ENCODE results near the gene BCL2.

The BCL2 gene

GRCh38 chr18:63315876-63316275 is 3.7 kb downstream of the BCL2 start:
- no peak for ATAC-seq
- no peak for TF ChIP-seq CSDC2 (CRISPR knock-in tag; IDR thresholded peaks at IDR 0.05)
- TF ChIP-seq ZFP30 (CRISPR knock-in tag; IDR thresholded peaks at IDR 0.05), result no peak
- no peak for TF ChIP-seq ESRRG (CRISPR knock-in tag; IDR thresholded peaks at IDR 0.05)
- no peak for TF ChIP-seq ZNF8 (CRISPR knock-in tag; IDR thresholded peaks at IDR 0.05)
- no peak for TF ChIP-seq TCF4 (CRISPR knock-in tag; IDR thresholded peaks at IDR 0.05; ENCODE audit: borderline replicate concordance)
- TF ChIP-seq ZC3H10 (CRISPR knock-in tag; IDR thresholded peaks at IDR 0.05), result no peak
- TF ChIP-seq ZNF70 (CRISPR knock-in tag; IDR thresholded peaks at IDR 0.05), result no peak
- no peak for TF ChIP-seq SNAI2 (CRISPR knock-in tag; IDR thresholded peaks at IDR 0.05)
- TF ChIP-seq TSHZ2 (CRISPR knock-in tag; IDR thresholded peaks at IDR 0.05), result no peak
- no peak for TF ChIP-seq CSRNP3 (CRISPR knock-in tag; IDR thresholded peaks at IDR 0.05)
- TF ChIP-seq POU6F1 (CRISPR knock-in tag; IDR thresholded peaks at IDR 0.05; ENCODE audit: borderline replicate concordance, low read depth), result no peak
- TF ChIP-seq TOX (CRISPR knock-in tag; IDR thresholded peaks at IDR 0.05; ENCODE audit: borderline replicate concordance), result no peak
- no peak for TF ChIP-seq RARB (CRISPR knock-in tag; IDR thresholded peaks at IDR 0.05)
- no peak for TF ChIP-seq ZFP3 (CRISPR knock-in tag; IDR thresholded peaks at IDR 0.05)

- ATAC-seq, result no peak
- TF ChIP-seq ESRRG (CRISPR knock-in tag; IDR thresholded peaks at IDR 0.05), result no peak
- TF ChIP-seq PPARA (CRISPR knock-in tag; IDR thresholded peaks at IDR 0.05; ENCODE audit: borderline replicate concordance), result no peak
- TF ChIP-seq OSR1 (CRISPR knock-in tag; IDR thresholded peaks at IDR 0.05), result no peak
- TF ChIP-seq CSDC2 (CRISPR knock-in tag; IDR thresholded peaks at IDR 0.05), result no peak
- no peak for TF ChIP-seq BACH2 (CRISPR knock-in tag; IDR thresholded peaks at IDR 0.05; ENCODE audit: borderline replicate concordance)
- no peak for TF ChIP-seq TCF4 (CRISPR knock-in tag; IDR thresholded peaks at IDR 0.05; ENCODE audit: borderline replicate concordance)
- TF ChIP-seq TOX (CRISPR knock-in tag; IDR thresholded peaks at IDR 0.05; ENCODE audit: borderline replicate concordance), result no peak
- TF ChIP-seq ARNTL (CRISPR knock-in tag; IDR thresholded peaks at IDR 0.05; ENCODE audit: borderline replicate concordance, low read depth), result no peak
- no peak for TF ChIP-seq ISL1 (CRISPR knock-in tag; IDR thresholded peaks at IDR 0.05)
- TF ChIP-seq ZFP30 (CRISPR knock-in tag; IDR thresholded peaks at IDR 0.05), result no peak
Observed at GRCh38 chr18:63315131-63315662, 4.4 kb downstream of the BCL2 start.

- no peak for ATAC-seq
- TF ChIP-seq TOX (CRISPR knock-in tag; IDR thresholded peaks at IDR 0.05; ENCODE audit: borderline replicate concordance) (no peak; the same call in 1 of the 2 replicates), BACH2 (CRISPR knock-in tag; IDR thresholded peaks at IDR 0.05; ENCODE audit: borderline replicate concordance) (no peak), ZNF8 (CRISPR knock-in tag; IDR thresholded peaks at IDR 0.05) (no peak), ZC3H10 (CRISPR knock-in tag; IDR thresholded peaks at IDR 0.05) (no peak), SNAI2 (CRISPR knock-in tag; IDR thresholded peaks at IDR 0.05) (no peak), ZNF565 (CRISPR knock-in tag; conservative IDR thresholded peaks at IDR 0.05; ENCODE audit: low read depth) (no peak), CSDC2 (CRISPR knock-in tag; IDR thresholded peaks at IDR 0.05) (no peak), ZFP3 (CRISPR knock-in tag; IDR thresholded peaks at IDR 0.05) (no peak), TCF4 (CRISPR knock-in tag; IDR thresholded peaks at IDR 0.05; ENCODE audit: borderline replicate concordance) (no peak), TSHZ2 (CRISPR knock-in tag; IDR thresholded peaks at IDR 0.05) (no peak), GLIS3 (CRISPR knock-in tag; IDR thresholded peaks at IDR 0.05) (no peak), PPARA (CRISPR knock-in tag; IDR thresholded peaks at IDR 0.05; ENCODE audit: borderline replicate concordance) (no peak), CSRNP3 (CRISPR knock-in tag; IDR thresholded peaks at IDR 0.05) (no peak), PATZ1 (CRISPR knock-in tag; IDR thresholded peaks at IDR 0.05; ENCODE audit: borderline replicate concordance) (no peak)
Observed at GRCh38 chr18:63314062-63314790, 5.3 kb downstream of the BCL2 start.

Measured in SK-N-SH treated with all-trans-retinoic acid at 6 μM for 48 hours (cell line).